Vagina (tissue), 2 donors: ENCODE measurements around the gene CDH10. TPM values are rescaled to one million over a fixed set of nuclear protein-coding genes. Genes with fewer than 3 reads are reported as not detected.

ENCODE experiments used
- DNase-seq, 2 donors: peaks; one replicate each; pipeline ENCODE4 v3.0.0-alpha.2; 2017; ENCODE audit errors: extremely low spot score in 2 of 2
- H3K27ac ChIP-seq: fragments of 200-600 bp; sonication (generic); one replicate; pipeline ENCODE4 v1.5.1; 2019
- H3K27me3 ChIP-seq: fragments of 200-600 bp; sonication (generic); one replicate; pipeline ENCODE4 v1.5.1; 2019
- H3K36me3 ChIP-seq, 2 donors: fragments of 200-600 bp; sonication (generic); one replicate each; pipeline ENCODE4 v1.5.1; 2017 to 2019
- H3K4me1 ChIP-seq: fragments of 200-600 bp; sonication (generic); one replicate; pipeline ENCODE4 v1.5.1; 2019
- H3K4me3 ChIP-seq, 2 donors: fragments of 200-600 bp; sonication (generic); 1 replicate in 1 of 2; 2 replicates in 1 of 2; pipeline ENCODE4 v1.5.1; 2016 to 2019
- H3K9me3 ChIP-seq: fragments of 200-600 bp; sonication (generic); one replicate; pipeline ENCODE4 v1.5.1; 2019
- CTCF ChIP-seq, 3 experiments: fragments of 450-650 bp in 2 of 3; fragments of 200-600 bp in 1 of 3; sonication (generic) in 1 of 3; IDR thresholded peaks; one replicate each; pipeline ENCODE4 v1.5.1; 2017 to 2019; ENCODE audit warnings: antibody characterized with exemption in 3 of 3, mild to moderate bottlenecking in 2 of 3, moderate library complexity in 2 of 3
- POLR2A ChIP-seq, 2 donors: fragments of 450-650 bp; IDR thresholded peaks; one replicate each; pipeline ENCODE4 v1.6.1; 2017; ENCODE audit warnings: antibody characterized with exemption in 2 of 2, mild to moderate bottlenecking in 2 of 2, moderate library complexity in 2 of 2
- POLR2AphosphoS5 ChIP-seq, 2 donors: sonication (generic); formaldehyde crosslinking; IDR thresholded peaks; one replicate each; pipeline ENCODE4 v1.9.0; 2017; ENCODE audit warnings: antibody characterized with exemption in 2 of 2, mild to moderate bottlenecking in 2 of 2, low read depth in 1 of 2; ENCODE audit not compliant: insufficient read depth in 1 of 2
- intact Hi-C: fragments of 100-400 bp; cut with DNase I; formaldehyde crosslinking; loops from one replicate; pipeline ENCODE4 v1.15.1; 2023
- total RNA-seq: library from RNA; depleted of rRNA; stranded (reverse); fragments of >200 nt; gene quantifications from one replicate; pipeline ENCODE4 v1.2.3, GENCODE V29; 2016

CDH10 gene
- total RNA-seq, 1 donor from 2014 or later = 0.74 TPM

GRCh38 chr5:24646915-24647314, 2.1 kb upstream of the CDH10 start:
- no peak overlapping the region for H3K27ac ChIP-seq
- no peaks in the 10 kb centered on the region for H3K9me3 ChIP-seq
- no peak overlapping the region for H3K4me3 ChIP-seq
- TF ChIP-seq POLR2AphosphoS5 (IDR thresholded peaks at IDR 0.05; ENCODE audit: insufficient read depth in 1 of 2, low read depth in 1 of 2) (no peak), CTCF (IDR thresholded peaks at IDR 0.05) (no peak), POLR2A (IDR thresholded peaks at IDR 0.05) (no peak)
- no peaks in the 10 kb centered on the region for H3K4me1 ChIP-seq
- intact Hi-C loops = no loop called here
- no peak for DNase-seq
- H3K36me3 ChIP-seq = no peaks in the 10 kb centered on the region
- H3K27me3 ChIP-seq = no peaks in the 10 kb centered on the region

- H3K4me3 ChIP-seq = peak overlapping the region in 1 of 2 donors; percentile 5
- DNase-seq = no peak
- intact Hi-C loops = no loop called here
Measured at GRCh38 chr5:24645483-24645882, 705 bp upstream of the CDH10 start.

GRCh38 chr5:24643880-24644279, 898 bp downstream of the CDH10 start:
- intact Hi-C loops = no loop called here
- DNase-seq = no peak
- H3K4me1 ChIP-seq = no peaks in the 10 kb centered on the region

More at GRCh38 chr5:24645483-24645882, 705 bp upstream of the CDH10 start:
- TF ChIP-seq POLR2A (IDR thresholded peaks at IDR 0.05) = no peak
- no peak for TF ChIP-seq POLR2AphosphoS5 (IDR thresholded peaks at IDR 0.05; ENCODE audit: insufficient read depth in 1 of 2, low read depth in 1 of 2)
- TF ChIP-seq CTCF (IDR thresholded peaks at IDR 0.05) = no peak
- Histone ChIP-seq H3K4me1 (no peaks in the 10 kb centered on the region), H3K9me3 (no peaks in the 10 kb centered on the region), H3K27ac (no peak overlapping the region), H3K36me3 (no peaks in the 10 kb centered on the region), H3K27me3 (no peaks in the 10 kb centered on the region)

GRCh38 chr5:24643156-24643555, 1.6 kb downstream of the CDH10 start:
- intact Hi-C loops = no loop called here
- no peak for DNase-seq
- Histone ChIP-seq H3K36me3 (no peaks in the 10 kb centered on the region), H3K27ac (no peak overlapping the region), H3K4me1 (no peaks in the 10 kb centered on the region), H3K4me3 (no peak overlapping the region), H3K27me3 (no peaks in the 10 kb centered on the region), H3K9me3 (no peaks in the 10 kb centered on the region)
- no peak for TF ChIP-seq CTCF (IDR thresholded peaks at IDR 0.05)
- TF ChIP-seq POLR2A (IDR thresholded peaks at IDR 0.05) = no peak
- TF ChIP-seq POLR2AphosphoS5 (IDR thresholded peaks at IDR 0.05; ENCODE audit: insufficient read depth in 1 of 2, low read depth in 1 of 2) = no peak

More at GRCh38 chr5:24643880-24644279, 898 bp downstream of the CDH10 start:
- TF ChIP-seq POLR2AphosphoS5 (IDR thresholded peaks at IDR 0.05; ENCODE audit: insufficient read depth in 1 of 2, low read depth in 1 of 2) = no peak
- no peak for TF ChIP-seq POLR2A (IDR thresholded peaks at IDR 0.05)
- TF ChIP-seq CTCF (IDR thresholded peaks at IDR 0.05) = no peak
- no peaks in the 10 kb centered on the region for H3K27me3 ChIP-seq
- H3K36me3 ChIP-seq = no peaks in the 10 kb centered on the region
- H3K27ac ChIP-seq = no peak overlapping the region
- H3K4me3 ChIP-seq = no peak overlapping the region
- H3K9me3 ChIP-seq = no peaks in the 10 kb centered on the region

GRCh38 chr5:24642022-24642421, 2.8 kb downstream of the CDH10 start:
- DNase-seq = no peak
- no peak overlapping the region for H3K27ac ChIP-seq
- intact Hi-C loops = no loop called here
- no peaks in the 10 kb centered on the region for H3K36me3 ChIP-seq
- TF ChIP-seq POLR2AphosphoS5 (IDR thresholded peaks at IDR 0.05; ENCODE audit: insufficient read depth in 1 of 2, low read depth in 1 of 2) (no peak), POLR2A (IDR thresholded peaks at IDR 0.05) (no peak), CTCF (IDR thresholded peaks at IDR 0.05) (no peak)
- no peak overlapping the region for H3K4me3 ChIP-seq
- H3K9me3 ChIP-seq = no peaks in the 10 kb centered on the region
- no peaks in the 10 kb centered on the region for H3K4me1 ChIP-seq
- H3K27me3 ChIP-seq = no peaks in the 10 kb centered on the region
